Stimulated activated naive CD4-positive, alpha-beta T cell treated with Interleukin-2 at 50 U/mL for 16 hours (primary cell): Measurements from ENCODE around the gene PIGU.
"Not testable (repeated sequence)": the region's sequence is repeated elsewhere in the genome, so short reads cannot be mapped to it uniquely, and the experiment has no call there.

Experiments
- DNase-seq: peaks from one replicate; lab custom pipeline; 2025; lab: John Stamatoyannopoulos, UW

The PIGU gene, protein sequence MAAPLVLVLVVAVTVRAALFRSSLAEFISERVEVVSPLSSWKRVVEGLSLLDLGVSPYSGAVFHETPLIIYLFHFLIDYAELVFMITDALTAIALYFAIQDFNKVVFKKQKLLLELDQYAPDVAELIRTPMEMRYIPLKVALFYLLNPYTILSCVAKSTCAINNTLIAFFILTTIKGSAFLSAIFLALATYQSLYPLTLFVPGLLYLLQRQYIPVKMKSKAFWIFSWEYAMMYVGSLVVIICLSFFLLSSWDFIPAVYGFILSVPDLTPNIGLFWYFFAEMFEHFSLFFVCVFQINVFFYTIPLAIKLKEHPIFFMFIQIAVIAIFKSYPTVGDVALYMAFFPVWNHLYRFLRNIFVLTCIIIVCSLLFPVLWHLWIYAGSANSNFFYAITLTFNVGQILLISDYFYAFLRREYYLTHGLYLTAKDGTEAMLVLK

DNA sequence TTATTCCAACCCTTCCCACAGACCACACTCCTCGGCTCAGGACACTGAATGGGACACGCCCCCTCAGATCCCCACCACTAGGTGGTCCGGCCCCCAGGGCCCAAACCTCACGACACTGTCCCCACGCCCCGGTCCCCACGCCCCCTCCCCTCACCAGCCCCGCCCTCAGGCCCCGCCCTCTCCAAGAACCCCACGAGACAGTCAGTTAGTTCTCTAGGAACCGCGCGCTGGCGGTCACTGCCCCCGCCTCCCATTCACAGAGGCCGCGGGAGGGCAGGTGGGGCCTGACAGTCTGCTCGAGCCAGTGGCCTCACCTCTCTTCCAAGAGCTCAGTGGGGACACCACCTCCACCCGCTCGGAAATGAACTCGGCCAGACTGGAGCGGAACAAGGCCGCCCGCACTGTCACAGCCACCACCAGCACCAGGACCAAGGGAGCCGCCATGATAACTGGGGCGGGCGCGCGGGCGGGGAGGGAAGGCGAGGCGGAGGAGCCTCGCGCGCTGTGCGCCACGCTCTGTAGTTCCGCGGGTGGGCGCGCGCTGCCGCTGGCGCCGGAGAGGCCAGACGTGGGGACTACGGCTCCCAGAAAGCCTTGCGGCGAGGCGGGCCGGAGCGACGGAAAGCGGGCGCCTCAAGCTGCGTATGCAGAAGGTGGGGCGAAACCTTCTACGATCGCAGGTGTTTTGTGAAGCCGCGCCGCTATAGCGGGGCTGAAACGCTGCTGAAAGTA is at the start of gene PIGU:
TSS of gene PIGU (minus strand) at position 451 of the 732 bp plus-strand sequence. CDS start at position 444, 7 bp downstream.
- peak; percentile 96 for DNase-seq

DNA sequence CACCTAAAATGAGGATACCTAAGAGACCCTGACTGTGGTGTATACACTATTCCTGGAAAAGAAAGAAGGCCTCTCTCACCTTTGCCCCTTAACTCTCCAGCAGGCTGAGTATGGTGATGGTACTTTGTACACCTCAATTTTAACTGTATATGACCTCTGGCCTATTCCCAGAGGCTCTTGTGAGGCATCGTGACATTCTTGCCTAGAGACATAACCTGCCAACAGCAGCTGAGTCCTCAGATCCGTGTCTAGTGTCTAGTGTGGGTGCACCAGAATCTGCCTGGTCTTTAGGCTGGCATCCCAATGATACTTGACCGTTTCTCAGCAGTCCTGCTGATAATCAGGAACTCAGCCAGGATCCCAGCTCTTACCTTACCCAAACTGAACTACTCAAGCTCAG is 47.3 kb upstream of the PIGU start:
- no peak for DNase-seq

DNA sequence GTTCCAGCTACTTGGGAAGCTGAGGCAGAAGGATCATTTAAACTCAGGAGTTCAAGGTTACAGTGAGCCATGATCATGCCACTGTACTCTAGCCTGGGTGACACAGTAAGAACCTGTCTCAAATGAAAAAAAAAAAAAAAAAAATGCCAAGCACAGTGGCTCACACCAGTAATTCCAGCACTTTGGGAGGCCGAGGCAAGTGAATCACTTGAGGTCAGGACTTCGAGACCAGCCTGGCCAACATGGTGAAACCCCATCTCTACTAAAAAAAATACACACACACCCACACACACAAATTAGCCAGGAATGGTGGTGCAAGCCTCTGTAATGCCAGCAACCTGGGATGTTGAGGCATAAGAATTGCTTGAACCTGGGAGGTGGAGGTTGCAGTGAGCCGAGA is 45.7 kb upstream of the PIGU start:
- not testable (repeated sequence) for DNase-seq

DNA sequence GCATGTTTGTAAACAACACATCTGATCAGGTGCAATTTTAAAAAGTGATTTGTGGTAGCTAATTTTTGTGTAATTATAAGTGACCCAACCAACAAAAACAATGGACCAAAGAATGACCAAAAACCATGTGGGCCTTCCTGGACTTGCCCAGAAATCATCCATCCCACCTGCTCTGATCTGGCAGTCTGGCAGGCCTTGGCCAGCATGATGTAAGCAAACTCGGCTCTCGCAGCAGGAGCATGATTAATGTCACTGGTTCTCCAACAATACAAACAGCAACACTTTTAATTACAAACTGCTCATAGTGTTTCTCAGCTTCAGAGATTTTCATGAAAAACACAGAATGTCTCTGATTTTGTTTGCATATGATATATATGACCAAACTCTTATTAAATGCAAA is 43.4 kb upstream of the PIGU start:
- DNase-seq: no peak

DNA sequence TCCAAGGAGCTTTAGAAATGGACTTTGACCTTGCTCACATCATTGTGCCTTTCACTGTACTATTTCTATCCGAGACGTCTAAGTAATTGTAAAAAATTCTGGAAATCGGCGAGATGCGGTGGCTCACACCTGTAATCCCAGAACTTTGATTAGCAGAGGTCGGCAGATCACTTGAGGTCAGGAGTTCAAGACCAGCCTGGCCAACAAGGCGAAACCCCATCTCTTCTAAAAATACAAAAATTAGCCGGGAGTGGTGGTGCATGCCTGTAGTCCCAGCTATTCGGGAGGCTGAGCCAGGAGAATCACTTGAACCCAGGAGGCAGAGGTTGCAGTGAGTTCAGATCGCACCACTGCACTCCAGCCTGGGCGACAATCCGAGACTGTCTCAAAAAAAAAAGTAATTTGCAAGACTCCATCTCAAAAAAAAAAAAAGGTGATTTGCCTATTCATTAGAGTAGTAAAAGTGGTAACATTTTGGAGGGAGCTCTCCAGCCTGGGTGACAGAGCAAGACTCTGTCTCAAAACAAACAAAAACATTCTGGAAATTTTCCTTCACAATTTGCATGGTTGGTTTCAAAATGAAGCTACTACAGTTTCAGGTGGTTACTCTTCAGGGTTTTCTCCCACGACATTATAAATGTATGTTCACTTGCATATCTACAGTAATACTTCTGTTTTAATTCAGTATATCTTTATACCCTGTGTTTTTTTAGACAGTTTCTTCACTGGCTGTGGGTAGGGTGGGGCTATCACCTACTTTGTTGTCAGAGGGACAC is 42.5 kb upstream of the PIGU start:
- DNase-seq: not testable (repeated sequence)

DNA sequence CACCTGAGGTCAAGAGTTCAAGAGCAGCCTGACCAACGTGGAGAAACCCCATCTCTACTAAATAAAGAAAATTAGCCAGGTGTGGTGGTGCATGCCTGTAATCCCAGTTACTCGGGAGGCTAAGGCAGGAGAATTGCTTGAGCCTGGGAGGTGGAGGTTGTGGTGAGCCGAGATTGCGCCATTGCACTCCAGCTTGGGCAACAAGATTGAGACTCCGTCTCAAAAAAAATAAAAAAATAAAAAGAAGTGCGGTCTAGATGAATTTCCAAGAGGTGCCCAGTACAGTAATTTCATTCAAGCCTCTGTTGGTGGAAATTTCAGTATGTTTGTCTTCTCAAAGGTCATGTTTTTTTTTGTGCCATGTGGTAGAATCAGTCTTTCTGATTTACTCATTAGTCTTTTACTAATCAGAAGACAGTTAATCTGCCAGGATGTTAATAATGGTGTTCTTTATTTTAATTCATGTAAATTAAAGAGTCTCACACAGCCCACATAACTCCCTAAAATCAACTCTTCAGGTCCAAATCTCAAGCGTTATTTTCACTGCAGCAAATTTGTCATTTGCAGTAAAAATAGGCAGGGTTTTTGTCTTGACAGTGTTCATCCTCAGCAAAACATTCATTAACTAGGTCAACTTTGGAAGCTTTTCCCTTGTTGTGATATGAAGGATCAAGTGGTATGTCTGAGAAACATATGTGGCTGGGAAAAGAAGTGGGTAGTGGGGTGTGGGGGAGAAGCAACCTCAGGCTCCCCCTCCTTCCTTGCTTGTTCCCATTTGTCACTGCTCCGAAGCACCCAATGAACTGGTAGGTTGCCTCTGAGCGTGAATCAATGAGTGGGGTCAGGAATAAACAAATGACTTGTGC is 40.6 kb upstream of the PIGU start:
- no peak for DNase-seq

DNA sequence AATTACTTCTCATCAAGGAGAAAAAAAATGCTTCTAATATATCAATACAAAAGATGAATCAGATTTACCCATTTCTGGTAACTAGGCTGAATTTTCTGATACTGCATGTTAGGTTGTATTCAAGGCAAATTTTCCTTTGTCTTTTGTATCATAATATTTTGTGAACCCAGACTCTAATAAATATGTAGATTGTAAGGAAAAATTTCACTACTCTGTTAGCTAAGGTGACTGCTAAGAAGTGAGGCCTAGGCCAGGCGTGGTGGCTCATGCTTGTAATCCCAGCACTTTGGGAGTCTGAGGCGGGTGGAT is 40.0 kb upstream of the PIGU start:
- DNase-seq: no peak

DNA sequence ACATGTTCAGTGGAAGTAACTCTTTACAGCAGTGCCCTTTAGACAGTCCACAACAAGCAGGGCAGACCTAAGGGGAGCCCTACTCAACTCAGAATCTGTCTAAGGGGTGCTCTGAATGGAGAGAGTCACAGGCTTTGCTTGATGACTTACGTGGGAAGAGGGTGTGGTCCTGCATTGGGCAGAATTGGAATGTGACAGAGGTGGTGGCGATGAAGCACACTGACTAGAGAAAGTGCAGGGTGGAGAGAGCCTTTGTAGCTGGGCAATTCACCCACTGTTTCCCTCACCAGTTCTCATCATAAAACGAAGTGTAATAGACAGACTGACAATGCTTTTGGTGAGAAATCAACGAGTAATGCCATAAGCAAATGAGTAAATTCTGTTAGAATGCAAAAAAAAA is 38.5 kb upstream of the PIGU start:
- DNase-seq: no peak

DNA sequence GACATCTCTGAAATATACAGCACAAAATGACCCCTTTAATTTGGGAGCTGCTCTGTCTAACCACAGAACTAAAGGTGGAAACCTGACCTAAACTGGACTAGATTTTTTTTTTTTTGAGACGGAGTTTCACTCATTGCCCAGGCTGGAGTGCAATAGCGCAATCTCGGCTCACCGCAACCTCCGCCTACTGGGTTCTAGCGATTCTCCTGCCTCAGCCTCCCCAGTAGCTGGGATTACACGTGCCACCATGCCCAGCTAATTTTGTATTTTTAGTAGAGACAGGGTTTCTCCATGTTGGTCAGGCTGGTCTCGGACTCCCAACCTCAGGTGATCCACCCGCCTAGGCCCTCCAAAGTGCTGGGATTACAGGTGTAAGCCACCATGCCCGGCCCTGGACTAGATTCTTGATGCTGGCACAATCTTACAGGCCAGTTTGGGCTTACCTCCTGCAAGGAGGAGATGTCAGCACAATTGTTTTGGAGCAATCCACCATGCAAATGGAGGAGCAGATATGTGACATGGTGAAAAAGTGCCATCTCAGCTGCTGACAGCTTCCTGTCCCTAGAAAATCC is 37.1 kb upstream of the PIGU start:
- not testable (repeated sequence) for DNase-seq

DNA sequence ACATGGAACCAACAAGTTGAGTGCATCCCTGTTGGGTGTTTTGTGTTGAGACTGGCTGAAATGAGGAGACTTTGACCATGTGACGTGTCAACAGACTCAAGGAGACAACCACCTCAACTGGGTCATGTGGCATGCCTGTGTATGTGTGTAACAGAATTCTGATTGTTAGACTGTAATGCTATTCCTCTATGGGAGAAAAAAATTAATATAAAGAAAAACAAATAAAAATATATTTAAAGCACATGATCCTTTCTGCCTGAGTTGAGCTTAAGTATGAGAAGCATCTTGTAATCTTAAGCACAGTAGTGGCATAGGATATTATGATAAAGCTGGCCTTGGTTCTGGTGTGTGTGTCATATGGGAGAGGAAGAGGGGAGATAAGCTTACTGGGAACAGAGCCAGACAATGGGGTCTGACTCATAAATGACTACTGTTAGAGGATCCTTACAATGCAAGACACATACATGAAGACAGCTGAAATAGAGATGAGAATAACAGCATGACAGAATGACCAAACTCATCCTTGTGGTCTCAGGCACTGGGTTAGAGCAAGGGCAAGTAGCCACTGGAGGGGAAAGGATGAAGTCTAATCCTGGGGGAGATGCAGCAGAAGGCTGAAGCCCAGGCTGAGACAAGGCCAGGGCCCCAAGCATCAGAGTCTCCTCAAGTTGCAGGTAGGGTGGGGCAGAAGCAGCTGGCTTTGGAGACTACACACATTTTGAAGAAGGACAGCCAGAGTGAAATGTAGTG is 36.5 kb upstream of the PIGU start:
- no peak for DNase-seq

DNA sequence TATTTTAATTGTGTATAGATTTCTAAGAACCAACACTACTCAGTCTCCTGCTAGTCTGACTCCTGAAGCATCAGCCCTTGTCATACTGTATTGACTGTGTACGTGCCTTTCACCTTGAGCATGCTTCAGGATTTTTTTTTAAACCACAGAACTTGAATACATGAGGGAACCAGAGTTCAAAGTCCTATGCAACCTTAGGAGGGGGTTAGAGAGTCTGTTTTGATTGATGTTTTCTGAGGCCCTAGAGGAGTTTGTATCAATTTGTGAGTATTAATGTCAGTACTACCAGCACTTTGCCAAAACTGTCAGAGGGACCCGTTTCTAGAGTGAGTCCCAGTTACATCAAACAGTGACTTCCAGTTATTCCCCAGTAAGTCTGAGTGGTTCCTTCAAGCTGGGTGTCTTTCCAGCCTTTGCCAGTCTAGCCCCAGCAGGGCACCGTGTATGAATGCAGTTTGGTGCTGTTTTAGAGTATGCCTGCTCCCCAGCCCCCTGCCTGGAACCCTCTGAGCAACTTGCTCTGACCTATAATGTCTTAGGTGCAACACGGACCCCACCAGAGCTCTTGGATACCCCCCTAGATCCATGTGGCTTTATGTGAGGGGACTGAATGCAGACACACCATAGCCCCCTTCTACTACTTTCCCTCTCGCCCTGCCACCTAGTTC is 35.8 kb upstream of the PIGU start:
- no peak for DNase-seq

DNA sequence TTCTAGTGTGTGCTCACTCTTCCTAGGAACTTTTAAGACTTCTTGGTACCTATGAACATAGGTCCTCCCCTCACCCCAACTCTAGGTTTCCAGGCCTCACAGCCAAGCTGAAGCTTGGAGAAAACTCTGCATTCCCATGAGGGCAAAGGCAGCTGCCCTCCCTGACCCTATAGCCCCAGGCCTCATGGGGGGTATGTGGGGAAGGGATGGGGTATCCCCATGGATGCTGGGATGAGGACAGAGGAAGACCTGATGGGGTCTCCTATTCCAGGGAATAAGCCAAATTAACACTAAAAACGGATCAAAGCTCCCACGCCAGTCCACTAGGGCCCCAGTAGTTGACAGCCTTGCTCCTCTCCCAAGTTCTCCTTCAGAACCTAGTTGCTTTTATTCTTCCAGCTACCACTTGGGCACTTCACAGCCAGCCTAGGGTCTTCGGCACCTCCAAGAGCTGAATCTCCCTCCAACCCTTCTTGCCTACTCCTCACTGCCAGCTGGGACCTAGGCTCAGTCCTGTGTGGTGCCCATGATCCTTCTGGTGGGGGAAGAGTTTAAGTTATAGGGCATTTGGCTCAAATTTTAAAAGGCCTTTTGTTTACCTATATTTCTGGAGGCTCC is 35.0 kb upstream of the PIGU start:
- DNase-seq: no peak

DNA sequence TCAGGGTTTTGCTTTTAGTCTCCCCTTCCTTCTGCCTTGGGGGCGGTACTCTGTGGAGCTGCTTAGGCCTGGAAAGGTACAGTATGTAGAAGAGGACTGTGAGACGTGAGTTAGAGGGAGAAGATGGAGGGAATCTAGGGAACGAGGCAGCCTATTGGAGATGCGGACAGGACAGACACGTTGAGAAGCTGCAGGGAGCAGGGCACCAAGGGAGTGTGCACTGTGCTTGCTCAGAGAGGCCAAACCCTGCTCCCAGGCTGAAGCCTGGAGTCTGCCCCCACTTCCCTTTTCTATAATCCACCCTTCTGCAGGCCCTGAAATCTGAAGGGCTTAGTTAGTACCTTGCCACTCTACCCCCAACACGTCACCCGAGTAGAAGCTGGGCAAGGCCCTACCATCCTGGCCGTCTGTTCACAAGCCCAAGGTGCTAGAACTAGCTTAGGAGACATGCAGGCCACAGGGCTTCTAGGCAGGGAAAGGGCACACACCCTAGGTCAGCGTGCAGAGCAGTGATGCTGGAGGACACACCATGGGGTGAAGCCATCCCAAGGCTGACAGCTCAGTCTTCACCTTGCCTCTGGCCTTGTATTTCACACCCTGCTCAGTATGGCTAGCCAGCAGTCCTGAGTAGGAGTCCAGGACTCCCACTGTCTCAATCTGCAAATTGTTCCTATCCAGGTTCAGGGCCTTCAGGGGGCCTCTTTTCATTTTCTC is 34.1 kb upstream of the PIGU start:
- DNase-seq: no peak

DNA sequence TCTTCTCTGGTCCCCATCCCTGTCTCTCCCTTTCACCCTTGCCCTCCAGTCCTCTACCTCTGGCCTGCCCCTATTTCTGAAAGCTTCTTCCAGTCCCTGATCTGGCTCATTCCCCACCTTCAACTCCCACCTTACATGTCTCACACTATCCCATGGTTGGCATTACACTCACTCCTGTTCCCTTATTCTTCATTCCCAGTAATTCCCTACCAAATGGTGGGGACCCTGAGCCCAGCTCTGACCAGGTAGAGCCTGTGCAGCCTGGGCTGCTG is 33.6 kb upstream of the PIGU start:
- no peak for DNase-seq

DNA sequence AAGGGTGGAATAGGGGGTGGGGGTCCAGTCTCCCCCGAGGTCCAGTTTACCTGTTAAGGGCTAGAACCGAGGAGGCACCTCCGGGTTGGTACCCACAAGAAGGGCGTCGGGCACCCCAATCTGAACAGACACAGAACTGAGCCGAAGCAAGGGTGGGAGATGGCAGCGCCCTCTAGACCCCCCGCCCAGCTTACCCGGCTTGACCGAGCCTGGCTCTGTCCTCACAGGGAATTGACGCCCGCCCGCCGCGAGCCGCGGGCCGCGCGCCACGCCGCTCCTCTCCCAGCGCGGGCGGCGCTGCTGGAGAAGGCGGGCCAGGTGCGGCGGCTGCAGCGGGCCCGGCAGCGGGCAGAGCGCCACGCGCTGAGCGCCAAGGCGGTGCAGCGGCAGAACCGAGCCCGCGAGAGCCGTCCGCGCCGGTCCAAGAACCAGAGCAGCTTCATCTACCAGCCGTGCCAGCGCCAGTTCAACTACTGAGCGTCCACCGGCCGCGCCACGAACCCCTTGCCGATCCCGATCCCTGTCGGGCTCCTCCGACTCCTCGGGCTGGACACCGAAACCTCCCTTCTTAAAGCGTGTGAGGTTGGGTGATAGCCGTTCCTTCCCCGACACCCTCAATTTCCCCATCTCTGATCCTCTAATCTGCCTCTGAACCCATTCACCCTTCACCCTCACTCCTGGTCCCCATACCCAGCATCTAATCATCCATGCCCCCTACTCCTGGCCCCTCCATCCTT is 33.1 kb upstream of the PIGU start:
- DNase-seq: peak; percentile 61

DNA sequence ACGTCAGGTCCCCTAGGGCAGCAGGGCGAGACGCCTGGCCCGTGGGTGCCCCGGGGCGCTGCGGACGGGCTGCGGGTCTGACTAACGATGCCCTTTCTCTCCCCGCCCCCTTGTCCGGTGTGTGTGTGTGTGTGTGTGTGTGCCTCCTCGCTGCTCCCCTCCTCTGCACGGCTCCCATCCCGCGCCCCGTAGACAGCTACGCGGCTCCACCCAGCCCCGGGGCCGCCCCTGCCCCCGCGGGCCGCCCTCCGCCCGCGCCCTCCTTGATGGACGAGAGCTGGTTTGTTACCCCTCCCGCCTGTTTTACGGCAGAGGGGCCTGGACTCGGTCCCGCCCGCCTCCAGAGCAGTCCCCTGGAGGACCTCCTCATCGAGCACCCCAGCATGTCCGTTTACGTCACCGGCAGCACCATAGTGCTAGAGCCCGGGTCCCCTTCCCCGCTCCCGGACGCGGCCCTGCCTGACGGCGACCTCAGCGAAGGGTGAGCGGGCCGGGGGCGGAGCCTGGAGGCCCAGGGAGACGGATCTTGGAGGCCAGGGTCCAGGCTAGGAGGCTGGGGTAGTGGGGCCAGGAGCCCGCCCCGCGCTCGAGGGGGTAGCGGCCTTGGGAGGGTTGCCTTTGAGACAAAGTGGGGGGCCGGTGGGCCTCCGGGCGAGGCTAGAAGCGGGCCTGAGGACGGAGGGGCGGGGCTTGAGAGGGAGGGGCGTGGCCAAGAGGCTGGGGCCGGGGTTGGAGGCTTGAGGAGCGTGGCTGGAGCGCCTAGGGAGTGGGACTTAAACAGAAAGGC is 32.3 kb upstream of the PIGU start:
- peak; percentile 82 for DNase-seq

DNA sequence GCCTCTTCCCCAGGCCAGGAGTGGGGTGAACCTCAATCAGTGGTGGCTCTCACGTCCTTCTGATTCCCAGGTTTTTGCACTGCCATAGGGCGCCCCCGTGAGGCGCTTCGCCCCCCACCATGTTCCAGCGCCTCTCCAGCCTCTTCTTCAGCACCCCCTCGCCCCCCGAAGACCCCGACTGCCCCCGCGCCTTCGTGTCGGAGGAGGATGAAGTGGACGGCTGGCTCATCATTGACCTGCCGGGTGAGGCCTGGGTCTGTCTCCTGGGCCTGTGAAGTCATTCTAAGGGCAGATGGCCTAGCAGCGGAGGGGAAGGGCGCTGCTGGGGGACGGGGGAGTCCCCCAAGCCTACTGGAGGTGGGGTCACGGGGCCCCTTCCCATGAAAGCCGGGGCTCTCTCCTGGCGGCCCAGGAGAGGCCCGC is 31.7 kb upstream of the PIGU start:
- peak; percentile 38 for DNase-seq
